HCT116 (cell line): ENCODE measurements around the gene MYCN. TPM values are rescaled to one million over a fixed set of nuclear protein-coding genes. Genes with fewer than 3 reads are reported as not detected.

Experiments
- ATAC-seq: fragments of 200-7000 bp; cut with Tn5 transposase; 2 replicates; pipeline ENCODE4 v1.9.1; 2020; ENCODE audit warnings: mild to moderate bottlenecking, moderate library complexity
- BruUV-seq: library from RNA; stranded (reverse); fragments of 400-500 nt; replicated peaks from 2 replicates; lab custom pipeline; 2021; lab: Mats Ljungman, UMichigan
- CTCF ChIA-PET: fragments of 300-600 bp; sonication (Branson Sonifier 250); formaldehyde crosslinking; loops from one replicate; lab custom pipeline; 2021; ENCODE audit warnings: antibody characterized with exemption; lab: Charles Lee
- POLR2A ChIA-PET: fragments of 300-600, 350-600 bp; sonication (Branson Sonifier 250); formaldehyde crosslinking; loops from one replicate; lab custom pipeline; 2021; ENCODE audit warnings: antibody characterized with exemption; lab: Charles Lee
- RAD21 ChIA-PET, 2 experiments: fragments of 300-600 bp; sonication (Branson Sonifier 250); formaldehyde crosslinking; loops; one replicate each; lab custom pipeline; 2023; ENCODE audit warnings: low total read pairs in 2 of 2; ENCODE audit not compliant: uncharacterized antibody in 2 of 2, unreplicated experiment in 2 of 2, low non-redundant PET in 1 of 2; lab: Charles Lee
- DNase-seq: peaks from one replicate; pipeline ENCODE4 v3.0.0-alpha.2; 2010; ENCODE audit warnings: low read depth, low spot score
- H2AFZ ChIP-seq: fragments of 200-600 bp; shearing (Covaris generic), sonication (generic); 2 replicates; pipeline ENCODE4 v1.6.1; 2017; ENCODE audit warnings: low read depth, mixed run types, mixed read lengths, antibody characterized with exemption, low read length; ENCODE audit not compliant: poor library complexity, severe bottlenecking
- H3K27ac ChIP-seq: 2 replicates; pipeline ENCODE4 v1.5.1; 2012; ENCODE audit warnings: low read depth, low read length
- H3K27me3 ChIP-seq: fragments of 200-600 bp; sonication (generic); 2 replicates; pipeline ENCODE4 v1.6.1; 2016; ENCODE audit warnings: mixed run types, low read length, mixed read lengths; ENCODE audit not compliant: insufficient read depth
- H3K36me3 ChIP-seq, 2 experiments: fragments of 200-500 bp in 1 of 2; fragments of 200-600 bp in 1 of 2; sonication (Bioruptor generic) in 1 of 2; sonication (generic) in 1 of 2; 2 replicates each; pipeline versions ENCODE4 v1.5.1 to v1.6.1; 2014 to 2016; ENCODE audit warnings: low read length in 2 of 2, inconsistent platforms in 1 of 2, mixed read lengths in 1 of 2, mixed run types in 1 of 2; ENCODE audit not compliant: insufficient read depth in 2 of 2, control insufficient read depth in 1 of 2
- H3K4me1 ChIP-seq, 2 experiments: fragments of 200-600 bp in 1 of 2; sonication (generic) in 1 of 2; 2 replicates each; pipeline versions ENCODE4 v1.5.1 to v1.6.1; 2012 to 2017; ENCODE audit warnings: low read length in 2 of 2, inconsistent platforms in 1 of 2, mild to moderate bottlenecking in 1 of 2, mixed read lengths in 1 of 2, mixed run types in 1 of 2, moderate library complexity in 1 of 2; ENCODE audit not compliant: insufficient read depth in 2 of 2, control insufficient read depth in 1 of 2
- H3K4me2 ChIP-seq: fragments of 200-600 bp; sonication (generic); 2 replicates; pipeline ENCODE4 v1.6.1; 2017; ENCODE audit warnings: mixed run types, low read length, mixed read lengths
- H3K4me3 ChIP-seq, 2 experiments: fragments of 200-600 bp in 1 of 2; sonication (generic) in 1 of 2; replicated peaks in 1 of 2; 2 replicates each; pipeline ENCODE4 v1.5.1; 2011 to 2016; ENCODE audit warnings: low read length in 2 of 2, control low read depth in 1 of 2, low read depth in 1 of 2, mild to moderate bottlenecking in 1 of 2, mixed read lengths in 1 of 2, mixed run types in 1 of 2
- H3K79me2 ChIP-seq: fragments of 200-600 bp; sonication (generic); 2 replicates; pipeline ENCODE4 v1.6.1; 2017; ENCODE audit warnings: mild to moderate bottlenecking, mixed run types, low read length, moderate library complexity, mixed read lengths; ENCODE audit not compliant: insufficient read depth
- H3K9ac ChIP-seq: fragments of 200-600 bp; sonication (generic); 2 replicates; pipeline ENCODE4 v1.6.1; 2016; ENCODE audit warnings: low read length, mixed read lengths
- H3K9me2 ChIP-seq: fragments of 200-600 bp; sonication (generic), shearing (Covaris generic); 2 replicates; pipeline ENCODE4 v1.6.1; 2017; ENCODE audit warnings: mixed run types, mild to moderate bottlenecking, moderate library complexity; ENCODE audit not compliant: insufficient read depth
- H3K9me3 ChIP-seq, 2 experiments: fragments of 200-500 bp in 1 of 2; fragments of 200-600 bp in 1 of 2; sonication (Bioruptor generic) in 1 of 2; sonication (generic) in 1 of 2; 2 replicates each; pipeline ENCODE4 v1.6.1; 2014 to 2017; ENCODE audit warnings: low read length in 2 of 2, mixed read lengths in 2 of 2, inconsistent platforms in 1 of 2, low read depth in 1 of 2, mild to moderate bottlenecking in 1 of 2, mixed run types in 1 of 2, moderate library complexity in 1 of 2; ENCODE audit not compliant: control insufficient read depth in 1 of 2, insufficient read depth in 1 of 2
- H4K20me1 ChIP-seq: fragments of 200-600 bp; sonication (generic), shearing (Covaris generic); 2 replicates; pipeline ENCODE4 v1.6.1; 2017; ENCODE audit warnings: mixed run types, mild to moderate bottlenecking, moderate library complexity; ENCODE audit not compliant: insufficient read depth
- CBX3 ChIP-seq: IDR thresholded peaks from 2 replicates; pipeline ENCODE4 v1.6.1; 2012; ENCODE audit warnings: low read depth
- CEBPB ChIP-seq: IDR thresholded peaks from 2 replicates; pipeline ENCODE4 v1.6.1; 2012; ENCODE audit warnings: low read depth
- CTCF ChIP-seq, 3 experiments: fragments of 200-600 bp in 1 of 3; sonication (generic) in 1 of 3; IDR thresholded peaks in 2 of 3; conservative IDR thresholded peaks in 1 of 3; 2 replicates each; pipeline ENCODE4 v1.5.1; 2012 to 2017; ENCODE audit warnings: low read depth in 2 of 3, low read length in 2 of 3, antibody characterized with exemption in 1 of 3, borderline replicate concordance in 1 of 3, control low read depth in 1 of 3, mild to moderate bottlenecking in 1 of 3, mixed read lengths in 1 of 3, mixed run types in 1 of 3, moderate library complexity in 1 of 3; ENCODE audit not compliant: insufficient read depth in 1 of 3
- EGR1 ChIP-seq: IDR thresholded peaks from 2 replicates; pipeline ENCODE4 v1.6.1; 2012; ENCODE audit warnings: low read depth
- ELF1 ChIP-seq: IDR thresholded peaks from 2 replicates; pipeline ENCODE4 v1.6.1; 2012; ENCODE audit warnings: low read depth, borderline replicate concordance
- EZH2 ChIP-seq: fragments of 200-600 bp; sonication (generic); IDR thresholded peaks from 2 replicates; pipeline ENCODE4 v1.6.1; 2017; ENCODE audit warnings: antibody characterized with exemption, mixed run types
- EZH2phosphoT487 ChIP-seq: fragments of 200-600 bp; IDR thresholded peaks from 2 replicates; pipeline ENCODE4 v1.6.1; 2018; ENCODE audit warnings: antibody characterized with exemption, borderline replicate concordance
- FOSL1 ChIP-seq: IDR thresholded peaks from 2 replicates; pipeline ENCODE4 v1.6.1; 2012; ENCODE audit warnings: low read depth
- JUND ChIP-seq: IDR thresholded peaks from 2 replicates; pipeline ENCODE4 v1.6.1; 2012
- MAX ChIP-seq: IDR thresholded peaks from 2 replicates; pipeline ENCODE4 v1.6.1; 2012
- POLR2A ChIP-seq: IDR thresholded peaks from 2 replicates; pipeline ENCODE4 v1.7.0; 2011; ENCODE audit warnings: borderline replicate concordance; ENCODE audit not compliant: insufficient read depth, insufficient read length; ENCODE audit errors: extremely low read depth
- POLR2AphosphoS5 ChIP-seq: IDR thresholded peaks from 2 replicates; pipeline ENCODE4 v1.6.1; 2011; ENCODE audit warnings: mild to moderate bottlenecking, low read depth, low read length, moderate library complexity
- RAD21 ChIP-seq: IDR thresholded peaks from 2 replicates; pipeline ENCODE4 v1.6.1; 2012; ENCODE audit warnings: low read depth, mild to moderate bottlenecking
- SIN3A ChIP-seq: IDR thresholded peaks from 2 replicates; pipeline ENCODE4 v1.6.1; 2012; ENCODE audit warnings: low read depth
- SRF ChIP-seq: IDR thresholded peaks from 2 replicates; pipeline ENCODE4 v1.6.1; 2012; ENCODE audit warnings: low read depth
- TCF7L2 ChIP-seq: IDR thresholded peaks from 2 replicates; pipeline ENCODE4 v1.7.0; 2011; ENCODE audit warnings: borderline replicate concordance, inconsistent platforms; ENCODE audit not compliant: insufficient read depth, insufficient read length; ENCODE audit errors: extremely low read depth
- YY1 ChIP-seq: IDR thresholded peaks from 2 replicates; pipeline ENCODE4 v1.6.1; 2011; ENCODE audit warnings: low read length, low read depth, moderate library complexity, mild to moderate bottlenecking; ENCODE audit not compliant: insufficient replicate concordance; ENCODE audit errors: extremely low read depth
- ZNF274 ChIP-seq: fragments of 200-500 bp; sonication (Bioruptor generic); IDR thresholded peaks from 2 replicates; pipeline ENCODE4 v1.6.1; 2014; ENCODE audit warnings: mild to moderate bottlenecking, low read depth, low read length, inconsistent platforms
- intact Hi-C: fragments of 100-400 bp; cut with micrococcal nuclease; formaldehyde crosslinking; loops from 2 replicates; pipeline ENCODE4 v1.10.0; 2022
- total RNA-seq: library from RNA; stranded (reverse); gene quantifications from one replicate; pipeline ENCODE4 v1.2.1, GENCODE V29; 2021; ENCODE audit not compliant: unreplicated experiment

Gene MYCN
- total RNA-seq, 1 experiment from 2014 or later: not detected

DNA sequence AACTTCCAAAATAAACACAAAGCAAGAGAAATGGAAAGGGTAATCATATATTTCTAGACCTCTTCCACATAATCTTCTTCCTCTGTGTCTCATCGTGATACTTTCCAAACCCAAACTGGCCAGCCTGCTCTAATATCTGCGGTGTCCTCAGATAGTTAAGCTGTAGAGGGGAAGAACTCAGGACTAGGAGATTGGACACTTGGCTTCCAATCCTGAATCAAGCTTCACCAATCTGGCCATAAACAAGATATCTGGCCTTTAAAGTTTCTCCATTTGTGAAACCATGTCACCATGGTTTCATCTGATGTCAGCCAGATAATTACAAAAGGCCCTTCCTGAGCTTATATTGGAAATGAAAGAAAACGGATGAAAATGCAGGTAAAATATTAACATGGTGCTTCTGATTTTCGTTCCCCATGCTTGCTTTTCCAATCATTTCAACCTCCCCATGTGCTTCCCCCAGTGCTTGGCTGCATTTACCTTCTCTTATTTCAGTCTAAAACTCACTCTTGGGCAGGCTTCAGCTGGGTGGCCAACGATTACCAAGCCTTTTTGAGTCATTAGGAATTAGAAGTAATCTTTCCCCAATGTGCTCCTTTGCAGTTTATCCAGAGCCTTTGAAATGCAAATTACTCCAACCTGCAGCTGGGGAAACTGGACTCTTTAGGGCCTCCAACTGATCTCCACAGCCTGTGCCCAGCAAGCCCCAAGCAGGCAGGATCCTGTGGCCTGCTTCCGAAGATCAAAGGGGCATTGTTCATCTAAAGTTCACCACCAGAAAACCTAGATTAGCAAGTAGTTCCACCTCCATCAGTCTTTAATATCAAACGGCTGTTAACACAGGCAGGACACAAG, 44.5 kb upstream of the MYCN start (continued):
- TF ChIP-seq JUND: no peak
- TF ChIP-seq, all 23 proteins: peak for 0

- ChIA-PET CTCF (no interaction called here), RAD21 (no interaction called here), POLR2A (no interaction called here)
- H3K4me1 ChIP-seq: no peaks in the 10 kb centered on the region
- H3K9me2 ChIP-seq: no peaks in the 10 kb centered on the region
- no peak overlapping the region for H3K4me2 ChIP-seq
- H3K79me2 ChIP-seq: no peaks in the 10 kb centered on the region
- no TSS peak for BruUV-seq
- no peak for ATAC-seq
- H3K36me3 ChIP-seq: no peaks in the 10 kb centered on the region
- DNase-seq: no peak
- H3K9me3 ChIP-seq: 0 out of 4 replicates have a peak, but pooled peaks cover 0 to 4% of the 10 kb centered on the region in 2 experiments
- intact Hi-C loops: no loop called here
- no peak overlapping the region for H3K4me3 ChIP-seq
- TF ChIP-seq CBX3: no peak
- no peak for TF ChIP-seq FOSL1
- TF ChIP-seq EZH2phosphoT487: no peak
- TF ChIP-seq ELF1: no peak
- TF ChIP-seq TCF7L2: no peak
- TF ChIP-seq CEBPB: no peak
- no peak for TF ChIP-seq EZH2
- TF ChIP-seq POLR2AphosphoS5: no peak
- TF ChIP-seq MAX: no peak
- TF ChIP-seq SIN3A: no peak
- TF ChIP-seq EGR1: no peak
- no peak for TF ChIP-seq CTCF (IDR thresholded peaks at IDR 0.05 in 2 of 3, conservative IDR thresholded peaks at IDR 0.05 in 1 of 3; ENCODE audit: borderline replicate concordance in 1 of 3, insufficient read depth in 1 of 3, low read depth in 2 of 3, low read length in 2 of 3)
- no peak for TF ChIP-seq SRF
- TF ChIP-seq ZNF274: no peak
- TF ChIP-seq RAD21: no peak
- TF ChIP-seq POLR2A: no peak
- TF ChIP-seq YY1: no peak
- H4K20me1 ChIP-seq: no peaks in the 10 kb centered on the region
- no peaks in the 10 kb centered on the region for H3K27me3 ChIP-seq
- H2AFZ ChIP-seq: no peak overlapping the region
- H3K27ac ChIP-seq: no peak overlapping the region
- no peak overlapping the region for H3K9ac ChIP-seq
These were observed 43.5 kb upstream of the MYCN start for GRCh38 chr2:15896859-15897258.
